Suprapubic skin (tissue), 4 donors: ENCODE data around the gene DNAJC1.

ENCODE experiments used
- CTCF ChIP-seq, 2 donors: fragments of 200-600 bp in 1 of 2; fragments of 450-650 bp in 1 of 2; sonication (generic) in 1 of 2; IDR thresholded peaks; one replicate each; pipeline ENCODE4 v1.5.1; 2016 to 2019; ENCODE audit warnings: antibody characterized with exemption in 2 of 2, mild to moderate bottlenecking in 1 of 2, moderate library complexity in 1 of 2
- POLR2A ChIP-seq, 2 donors: fragments of 450-650 bp; IDR thresholded peaks; one replicate each; pipeline ENCODE4 v1.6.1; 2017; ENCODE audit warnings: antibody characterized with exemption in 2 of 2, mild to moderate bottlenecking in 2 of 2, moderate library complexity in 2 of 2
- POLR2AphosphoS5 ChIP-seq, 3 donors: sonication (generic); formaldehyde crosslinking; IDR thresholded peaks; one replicate each; pipeline ENCODE4 v1.6.1; 2017; ENCODE audit warnings: antibody characterized with exemption in 3 of 3

- TF ChIP-seq CTCF (IDR thresholded peaks at IDR 0.05) (no peak), POLR2A (IDR thresholded peaks at IDR 0.05) (no peak), POLR2AphosphoS5 (IDR thresholded peaks at IDR 0.05) (no peak)
Measured at GRCh38 chr10:21990449-21990848, 13.1 kb downstream of the DNAJC1 start.
